ENCODE results near the gene CORO7. TPM values are rescaled to one million over a fixed set of nuclear protein-coding genes. Genes with fewer than 3 reads are reported as not detected.
A peak's percentile ranks its signal among the peaks of the same experiment; 100 is the strongest.

Gene CORO7
- total RNA-seq, 4 donors from 2014 or later = 18.8 to 29.6 (median 25.7) TPM

GRCh38 chr16:4306470-4307214 is 109.8 kb downstream of the CORO7 start:
- no peaks in the 10 kb centered on the region for H3K9me3 ChIP-seq
- no peaks in the 10 kb centered on the region for H3K36me3 ChIP-seq
- peaks cover 26% of the 10 kb centered on the region for H3K4me1 ChIP-seq
- H3K4me3 ChIP-seq = peak overlapping the region; percentile 51
- no peak for DNase-seq (ENCODE audit: low spot score in 2 of 2)
- TF ChIP-seq POLR2AphosphoS5 (IDR thresholded peaks at IDR 0.05) (no peak), POLR2A (IDR thresholded peaks at IDR 0.05) (no peak), CTCF (IDR thresholded peaks at IDR 0.05) (no peak), EP300 (IDR thresholded peaks at IDR 0.05) (no peak)
- no peaks in the 10 kb centered on the region for H3K27me3 ChIP-seq
- H3K27ac ChIP-seq = peak overlapping the region; percentile 46
- WGBS = 65% methylated on average over 12 of the region's 16 CpGs

Other genes starting within 250 kb of the CORO7 start
- 1 to 10 TPM in 1 of 4 donors, under 1 TPM in 3; 0.16 to 1.4 (median 0.52) TPM for gene SRL, start 174.5 kb downstream of the CORO7 start, total RNA-seq
- 10 to 100 TPM; 12.0 to 18.3 (median 14.9) TPM for gene TFAP4, start 143.6 kb downstream of the CORO7 start, total RNA-seq
- 1 to 10 TPM; 1.1 to 3.1 (median 2.3) TPM for gene GLIS2, start 100.5 kb downstream of the CORO7 start, total RNA-seq
- 10 to 100 TPM; 23.8 to 54.7 (median 46.1) TPM for gene PAM16, start 65.3 kb downstream of the CORO7 start, total RNA-seq
- gene VASN, start 44.7 kb downstream of the CORO7 start, total RNA-seq = 10 to 100 TPM; 10.8 to 23.3 (median 22.3) TPM
- gene DNAJA3, start 9.3 kb upstream of the CORO7 start, total RNA-seq = 10 to 100 TPM; 41.1 to 70.9 (median 48.7) TPM
- gene NMRAL1, start 58.0 kb upstream of the CORO7 start, total RNA-seq = 10 to 100 TPM; 52.7 to 72.3 (median 61.6) TPM
- gene HMOX2, start 59.8 kb upstream of the CORO7 start, total RNA-seq = 10 to 100 TPM; 43.6 to 64.3 (median 52.7) TPM
- gene CDIP1, start 122.2 kb upstream of the CORO7 start, total RNA-seq = 10 to 100 TPM; 14.7 to 30.0 (median 21.3) TPM
- 1 to 10 TPM in 1 of 4 donors, under 1 TPM in 3; 0.15 to 1.2 (median 0.33) TPM for gene C16orf96, start 139.7 kb upstream of the CORO7 start, total RNA-seq
- gene UBALD1, start 198.3 kb upstream of the CORO7 start, total RNA-seq = 10 to 100 TPM; 11.5 to 29.7 (median 15.2) TPM
- 10 to 100 TPM; 30.8 to 58.2 (median 44.8) TPM for gene MGRN1, start 208.2 kb upstream of the CORO7 start, total RNA-seq

Measured in suprapubic skin (tissue), 4 donors.